Measurements from ENCODE around the gene APC2.

GRCh38 chr19:1518471-1518870 is 68.5 kb downstream of the APC2 start:
- TF ChIP-seq CTCF (IDR thresholded peaks at IDR 0.05; ENCODE audit: low read depth, low read length) (no peak), EZH2phosphoT487 (IDR thresholded peaks at IDR 0.05; ENCODE audit: low read depth) (no peak)
